DND-41 (cell line): ENCODE data around the gene DPF3.

Experiments
- ATAC-seq: fragments of 200-7000 bp; cut with Tn5 transposase; 3 replicates; pipeline ENCODE4 v1.9.1; 2021; ENCODE audit warnings: low read depth; ENCODE audit not compliant: insufficient read depth
- DNase-seq: peaks from one replicate; pipeline ENCODE4 v3.0.0-alpha.2; 2020
- H2AFZ ChIP-seq: 2 replicates; pipeline ENCODE4 v1.6.0; 2012; ENCODE audit warnings: low read depth, low read length
- H3K27ac ChIP-seq: 2 replicates; pipeline ENCODE4 v1.5.1; 2012; ENCODE audit warnings: low read length, inconsistent platforms
- H3K27me3 ChIP-seq: fragments of 200-600 bp; sonication (generic); 2 replicates; pipeline ENCODE4 v1.6.0; 2012; ENCODE audit warnings: low read length, mild to moderate bottlenecking, inconsistent platforms; ENCODE audit not compliant: insufficient read depth, poor library complexity
- H3K36me3 ChIP-seq: 2 replicates; pipeline ENCODE4 v1.5.1; 2012; ENCODE audit warnings: low read length, inconsistent platforms; ENCODE audit not compliant: insufficient read depth
- H3K4me1 ChIP-seq: 2 replicates; pipeline ENCODE4 v1.5.1; 2012; ENCODE audit warnings: mild to moderate bottlenecking, low read length; ENCODE audit not compliant: insufficient read depth
- H3K4me2 ChIP-seq: 2 replicates; pipeline ENCODE4 v1.6.0; 2012; ENCODE audit warnings: mild to moderate bottlenecking, moderate library complexity, low read length, inconsistent platforms; ENCODE audit not compliant: insufficient read depth
- H3K4me3 ChIP-seq, 2 experiments: fragments of 200-600 bp in 1 of 2; shearing (Covaris generic) in 1 of 2; 2 replicates each; pipeline ENCODE4 v1.5.1; 2012 to 2016; ENCODE audit warnings: inconsistent platforms in 2 of 2, low read length in 2 of 2, mild to moderate bottlenecking in 2 of 2, low read depth in 1 of 2, moderate library complexity in 1 of 2
- H3K79me2 ChIP-seq: 2 replicates; pipeline ENCODE4 v1.6.0; 2012; ENCODE audit warnings: low read length, inconsistent platforms; ENCODE audit not compliant: insufficient read depth
- H3K9ac ChIP-seq: 2 replicates; pipeline ENCODE4 v1.6.0; 2012; ENCODE audit warnings: low read depth, mild to moderate bottlenecking, inconsistent platforms, low read length, moderate library complexity
- H3K9me3 ChIP-seq: 2 replicates; pipeline ENCODE4 v1.5.1; 2012; ENCODE audit warnings: low read length, moderate library complexity, mild to moderate bottlenecking, inconsistent platforms; ENCODE audit not compliant: insufficient read depth, severe bottlenecking
- H4K20me1 ChIP-seq: 2 replicates; pipeline ENCODE4 v1.6.0; 2012; ENCODE audit warnings: low read length; ENCODE audit not compliant: insufficient read depth
- CTCF ChIP-seq: IDR thresholded peaks from 2 replicates; pipeline ENCODE4 v1.5.1; 2012; ENCODE audit warnings: borderline replicate concordance, low read length, moderate library complexity, mild to moderate bottlenecking; ENCODE audit not compliant: poor library complexity, severe bottlenecking; ENCODE audit errors: extremely low read depth
- EZH2 ChIP-seq: IDR thresholded peaks from 3 replicates; pipeline ENCODE4 v1.6.1; 2012; ENCODE audit warnings: borderline replicate concordance, low read depth, mild to moderate bottlenecking, moderate library complexity, low read length, inconsistent platforms; ENCODE audit not compliant: severe bottlenecking

DPF3 gene

GRCh38 chr14:72645706-72646105 lies 248.2 kb downstream of the DPF3 start:
- Histone ChIP-seq H3K27ac (no peak overlapping the region), H3K36me3 (no peaks in the 10 kb centered on the region), H3K79me2 (no peaks in the 10 kb centered on the region), H3K4me1 (no peaks in the 10 kb centered on the region), H3K4me3 (no peak overlapping the region), H4K20me1 (no peaks in the 10 kb centered on the region), H3K9me3 (no peaks in the 10 kb centered on the region), H3K27me3 (peaks cover 13% of the 10 kb centered on the region), H3K4me2 (no peak overlapping the region), H2AFZ (no peak overlapping the region), H3K9ac (no peak overlapping the region)
- no peak for DNase-seq
- no peak for ATAC-seq
- TF ChIP-seq EZH2, result no peak
- no peak for TF ChIP-seq CTCF

- no peak overlapping the region for H3K4me2 ChIP-seq
- no peak overlapping the region for H3K4me3 ChIP-seq
- TF ChIP-seq EZH2 (no peak), CTCF (peak; percentile 20)
- ATAC-seq (no peak), DNase-seq (no peak)
- no peak overlapping the region for H2AFZ ChIP-seq
- H3K27me3 ChIP-seq, result peaks cover 6% of the 10 kb centered on the region
- no peak overlapping the region for H3K27ac ChIP-seq
- H3K36me3 ChIP-seq, result no peaks in the 10 kb centered on the region
- no peaks in the 10 kb centered on the region for H4K20me1 ChIP-seq
- H3K9ac ChIP-seq, result no peak overlapping the region
- no peaks in the 10 kb centered on the region for H3K9me3 ChIP-seq
- H3K4me1 ChIP-seq, result no peaks in the 10 kb centered on the region
- no peaks in the 10 kb centered on the region for H3K79me2 ChIP-seq
Measured at GRCh38 chr14:72644758-72645489, 249.0 kb downstream of the DPF3 start.

GRCh38 chr14:72644038-72644437 lies 249.9 kb downstream of the DPF3 start:
- no peak overlapping the region for H3K27ac ChIP-seq
- no peaks in the 10 kb centered on the region for H3K36me3 ChIP-seq
- H3K27me3 ChIP-seq, result peaks cover 4% of the 10 kb centered on the region
- H3K4me2 ChIP-seq, result no peak overlapping the region
- H3K4me1 ChIP-seq, result no peaks in the 10 kb centered on the region
- H2AFZ ChIP-seq, result no peak overlapping the region
- no peak overlapping the region for H3K4me3 ChIP-seq
- ATAC-seq (no peak), DNase-seq (no peak)
- H3K9me3 ChIP-seq, result no peaks in the 10 kb centered on the region
- H3K9ac ChIP-seq, result no peak overlapping the region
- H4K20me1 ChIP-seq, result no peaks in the 10 kb centered on the region
- TF ChIP-seq EZH2 (no peak), CTCF (no peak)
- H3K79me2 ChIP-seq, result no peaks in the 10 kb centered on the region
